Left renal pelvis (tissue), 4 donors: ENCODE measurements around the gene MBTD1. TPM values are rescaled to one million over a fixed set of nuclear protein-coding genes. Genes with fewer than 3 reads are reported as not detected.
A peak's percentile ranks its signal among the peaks of the same experiment; 100 is the strongest.
"Not testable (repeated sequence)": the region's sequence is repeated elsewhere in the genome, so short reads cannot be mapped to it uniquely, and the experiment has no call there.

ENCODE experiments used
- DNase-seq, 4 donors: peaks; one replicate each; pipeline ENCODE4 v3.0.0-alpha.2; 2013; ENCODE audit warnings: low read depth in 4 of 4, low spot score in 3 of 4
- polyA plus RNA-seq, 4 donors: library from polyadenylated mRNA; unstranded; fragments of 120-200 nt; gene quantifications; one replicate each; pipeline ENCODE4 v1.2.1, GENCODE V29; 2013; ENCODE audit not compliant: insufficient read length in 4 of 4

The MBTD1 gene
- polyA plus RNA-seq, 4 donors = 37.6 to 56.7 (median 54.1) TPM

GRCh38 chr17:51191895-51192294 lies 68.0 kb downstream of the MBTD1 start:
- DNase-seq = no peak

GRCh38 chr17:51189628-51190027 lies 70.2 kb downstream of the MBTD1 start:
- no peak for DNase-seq

GRCh38 chr17:51189162-51189561 lies 70.7 kb downstream of the MBTD1 start:
- no peak for DNase-seq

GRCh38 chr17:51188271-51188833 lies 71.5 kb downstream of the MBTD1 start:
- DNase-seq = no peak

- no peak for DNase-seq
Measured at GRCh38 chr17:51185763-51186332, 74.0 kb downstream of the MBTD1 start.

- no peak for DNase-seq
Measured at GRCh38 chr17:51184124-51184523, 75.7 kb downstream of the MBTD1 start.

GRCh38 chr17:51180486-51180885 lies 79.4 kb downstream of the MBTD1 start:
- DNase-seq = no peak

- DNase-seq = not testable (repeated sequence)
Measured at GRCh38 chr17:51172030-51172429, 87.8 kb downstream of the MBTD1 start.

GRCh38 chr17:51170736-51171135 lies 89.1 kb downstream of the MBTD1 start:
- DNase-seq = no peak

GRCh38 chr17:51169340-51169739 lies 90.5 kb downstream of the MBTD1 start:
- DNase-seq = no peak

GRCh38 chr17:51166987-51167931 lies 92.6 kb downstream of the MBTD1 start:
- no peak for DNase-seq

GRCh38 chr17:51166198-51166986 lies 93.5 kb downstream of the MBTD1 start, which contains the start of gene NME2:
NME2 (plus strand) TSS chr17:51166411; CDS start chr17:51166831, 420 bp downstream.
- peak in 2 of 4 donors; percentile 71 to 76 for DNase-seq

GRCh38 chr17:51165680-51166197 lies 94.1 kb downstream of the MBTD1 start:
- no peak for DNase-seq

- DNase-seq = no peak
Measured at GRCh38 chr17:51164911-51165679, 94.8 kb downstream of the MBTD1 start.

- no peak for DNase-seq
Measured at GRCh38 chr17:51161541-51161940, 98.3 kb downstream of the MBTD1 start.

GRCh38 chr17:51159604-51160003 lies 100.2 kb downstream of the MBTD1 start:
- no peak for DNase-seq

- no peak for DNase-seq
Measured at GRCh38 chr17:51155416-51155815, 104.4 kb downstream of the MBTD1 start.

GRCh38 chr17:51154176-51154575 lies 105.7 kb downstream of the MBTD1 start:
- no peak for DNase-seq

GRCh38 chr17:51153210-51154072 lies 106.4 kb downstream of the MBTD1 start, which contains the start of gene NME1:
NME1 (plus strand) TSS chr17:51153559; CDS start chr17:51155655, 2,096 bp downstream.
- DNase-seq = peak; percentile 97 to 99 (median 98)
